Endothelial cell of umbilical vein (primary cell): ENCODE results near the gene PHACTR2.

Source experiments
- CTCF ChIP-seq, 2 donors: IDR thresholded peaks; 1 replicate in 1 of 2; 2 replicates in 1 of 2; pipeline ENCODE4 v1.5.1; 2011; ENCODE audit warnings: low read length in 2 of 2, mild to moderate bottlenecking in 2 of 2, moderate library complexity in 2 of 2, control low read depth in 1 of 2, inconsistent platforms in 1 of 2, low read depth in 1 of 2; ENCODE audit not compliant: insufficient read depth in 1 of 2; ENCODE audit errors: extremely low read depth in 1 of 2
- EZH2 ChIP-seq: IDR thresholded peaks from 2 replicates; pipeline ENCODE4 v1.6.1; 2012; ENCODE audit warnings: borderline replicate concordance, low read depth, mild to moderate bottlenecking, moderate library complexity, low read length, inconsistent platforms; ENCODE audit not compliant: severe bottlenecking
- POLR2A ChIP-seq: IDR thresholded peaks from 2 replicates; pipeline ENCODE4 v1.6.1; 2012; ENCODE audit warnings: low read depth, mild to moderate bottlenecking, control low read depth, low read length

DNA sequence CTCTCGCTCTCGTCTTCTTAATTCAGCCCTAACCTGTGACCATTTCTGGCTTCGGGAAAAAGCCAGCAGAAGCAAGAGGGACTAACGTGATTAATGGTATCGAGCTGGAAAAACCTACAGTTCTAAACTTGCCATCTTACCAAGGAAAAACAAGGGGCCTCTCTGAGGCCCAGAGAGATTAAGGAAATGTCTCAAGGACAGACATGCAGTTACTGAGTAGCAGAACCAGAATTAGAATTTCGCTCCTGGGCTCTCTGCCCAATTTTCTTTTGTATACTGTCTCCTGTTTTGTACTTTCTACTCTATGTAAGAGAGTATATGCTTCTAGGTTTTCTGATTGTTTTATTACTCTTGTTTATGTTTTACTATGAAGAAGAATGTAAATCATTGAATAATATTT, 97.6 kb downstream of the PHACTR2 start:
- TF ChIP-seq CTCF (IDR thresholded peaks at IDR 0.05; ENCODE audit: extremely low read depth in 1 of 2, insufficient read depth in 1 of 2, low read depth in 1 of 2, low read length in 2 of 2) (no peak), EZH2 (no peak), POLR2A (no peak)
